Stimulated activated CD4-positive, alpha-beta T cell treated with anti-CD3 and anti-CD28 coated beads, Interleukin-4, amount 100 ng/mL, for 48 hours (primary cell): ENCODE measurements around the gene CMC2.

ENCODE experiments used
- DNase-seq, 2 donors: peaks; one replicate each; pipeline ENCODE4 v3.0.0-alpha.2; 2020; ENCODE audit warnings: low read depth in 2 of 2

The CMC2 gene

GRCh38 chr16:80932708-80933095, 74.0 kb downstream of the CMC2 start:
- DNase-seq, result no peak

GRCh38 chr16:80931801-80932707, 74.6 kb downstream of the CMC2 start:
- DNase-seq, result peak in 1 of 2 donors; percentile 8

- peak; percentile 29 to 40 for DNase-seq
Measured at GRCh38 chr16:80924372-80924978, 82.2 kb downstream of the CMC2 start.

- no peak for DNase-seq
Measured at GRCh38 chr16:80923356-80923755, 83.3 kb downstream of the CMC2 start.
